Activated naive CD4-positive, alpha-beta T cell (primary cell): ENCODE data around the gene CRACR2A.

ENCODE experiments used
- DNase-seq, 4 experiments: peaks; one replicate each; lab custom pipeline; 2025; lab: John Stamatoyannopoulos, UW

Gene CRACR2A

GRCh38 chr12:3651585-3652424, 101.1 kb downstream of the CRACR2A start:
- DNase-seq: no peak

- no peak for DNase-seq
These were observed 105.4 kb downstream of the CRACR2A start for GRCh38 chr12:3647504-3647903.

GRCh38 chr12:3646561-3647241, 106.2 kb downstream of the CRACR2A start:
- no peak for DNase-seq

- DNase-seq: no peak
These were observed 107.8 kb downstream of the CRACR2A start for GRCh38 chr12:3645091-3645490.

- DNase-seq: no peak
These were observed 108.8 kb downstream of the CRACR2A start for GRCh38 chr12:3644104-3644503.

- DNase-seq: no peak
These were observed 111.4 kb downstream of the CRACR2A start for GRCh38 chr12:3641428-3642018.

- DNase-seq: no peak
These were observed 116.6 kb downstream of the CRACR2A start for GRCh38 chr12:3636328-3636727.

- no peak for DNase-seq
These were observed 118.6 kb downstream of the CRACR2A start for GRCh38 chr12:3634348-3634747.

GRCh38 chr12:3633396-3633795, 119.5 kb downstream of the CRACR2A start:
- DNase-seq: no peak

GRCh38 chr12:3632754-3633153, 120.2 kb downstream of the CRACR2A start:
- DNase-seq: no peak

- DNase-seq: no peak
These were observed 120.7 kb downstream of the CRACR2A start for GRCh38 chr12:3632256-3632655.

- DNase-seq: no peak
These were observed 121.2 kb downstream of the CRACR2A start for GRCh38 chr12:3631759-3632158.

- no peak for DNase-seq
These were observed 121.7 kb downstream of the CRACR2A start for GRCh38 chr12:3631272-3631637.

- no peak for DNase-seq
These were observed 122.2 kb downstream of the CRACR2A start for GRCh38 chr12:3630621-3631271.

- DNase-seq: no peak
These were observed 122.8 kb downstream of the CRACR2A start for GRCh38 chr12:3630111-3630510.

- no peak for DNase-seq
These were observed 123.7 kb downstream of the CRACR2A start for GRCh38 chr12:3629057-3629830.

GRCh38 chr12:3628629-3629028, 124.3 kb downstream of the CRACR2A start:
- no peak for DNase-seq

- DNase-seq: no peak
These were observed 125.6 kb downstream of the CRACR2A start for GRCh38 chr12:3627336-3627735.

GRCh38 chr12:3624273-3624672, 128.6 kb downstream of the CRACR2A start:
- DNase-seq: no peak

- DNase-seq: no peak
These were observed 129.9 kb downstream of the CRACR2A start for GRCh38 chr12:3622822-3623690.
